CD4-positive, alpha-beta T cell treated with Interleukin-6 at 100 ng/mL for 8 hours (primary cell): ENCODE data around the gene THYN1.
"Not testable (repeated sequence)": the region's sequence is repeated elsewhere in the genome, so short reads cannot be mapped to it uniquely, and the experiment has no call there.

Experiments used
- DNase-seq: peaks from one replicate; pipeline ENCODE4 v3.0.0-alpha.2; 2020; ENCODE audit warnings: mixed read lengths, low spot score

Gene THYN1

GRCh38 chr11:134253188-134253993 lies at the start of gene THYN1, which contains the start of gene ACAD8:
Gene THYN1 (minus strand): TSS chr11:134253352. CDS start chr11:134252882, 470 bp downstream.
Gene ACAD8 (plus strand): TSS chr11:134253568. CDS start chr11:134253601, 33 bp downstream.
- DNase-seq: peak; percentile 96

- DNase-seq: no peak
Measured at GRCh38 chr11:134294664-134295063, 41.5 kb upstream of the THYN1 start.

GRCh38 chr11:134293119-134294113 lies 40.3 kb upstream of the THYN1 start:
- no peak for DNase-seq

GRCh38 chr11:134292661-134293060 lies 39.5 kb upstream of the THYN1 start:
- no peak for DNase-seq

GRCh38 chr11:134291196-134291595 lies 38.0 kb upstream of the THYN1 start:
- no peak for DNase-seq

- no peak for DNase-seq
Measured at GRCh38 chr11:134290646-134291045, 37.5 kb upstream of the THYN1 start.

- DNase-seq: no peak
Measured at GRCh38 chr11:134289789-134290188, 36.6 kb upstream of the THYN1 start.

- DNase-seq: no peak
Measured at GRCh38 chr11:134289167-134289566, 36.0 kb upstream of the THYN1 start.

GRCh38 chr11:134288486-134288885 lies 35.3 kb upstream of the THYN1 start:
- DNase-seq: no peak

- DNase-seq: no peak
Measured at GRCh38 chr11:134287561-134287960, 34.4 kb upstream of the THYN1 start.

- DNase-seq: not testable (repeated sequence)
Measured at GRCh38 chr11:134284349-134284748, 31.2 kb upstream of the THYN1 start.

- DNase-seq: no peak
Measured at GRCh38 chr11:134283461-134284230, 30.5 kb upstream of the THYN1 start.

- no peak for DNase-seq
Measured at GRCh38 chr11:134282121-134283045, 29.2 kb upstream of the THYN1 start.

- not testable (repeated sequence) for DNase-seq
Measured at GRCh38 chr11:134281635-134282034, 28.5 kb upstream of the THYN1 start.

GRCh38 chr11:134278356-134278755 lies 25.2 kb upstream of the THYN1 start:
- no peak for DNase-seq

GRCh38 chr11:134277183-134278001 lies 24.2 kb upstream of the THYN1 start:
- DNase-seq: no peak

GRCh38 chr11:134276396-134277182 lies 23.4 kb upstream of the THYN1 start:
- DNase-seq: no peak

- DNase-seq: peak; percentile 71
Measured at GRCh38 chr11:134275534-134276395, 22.6 kb upstream of the THYN1 start, which contains the start of gene GLB1L3. Gene GLB1L3 (plus strand): TSS chr11:134276379. CDS start chr11:134276741, 362 bp downstream.
